ENCODE data around the gene MTRFR.
"Not testable (repeated sequence)": the region's sequence is repeated elsewhere in the genome, so short reads cannot be mapped to it uniquely, and the experiment has no call there.

MTRFR gene

DNA sequence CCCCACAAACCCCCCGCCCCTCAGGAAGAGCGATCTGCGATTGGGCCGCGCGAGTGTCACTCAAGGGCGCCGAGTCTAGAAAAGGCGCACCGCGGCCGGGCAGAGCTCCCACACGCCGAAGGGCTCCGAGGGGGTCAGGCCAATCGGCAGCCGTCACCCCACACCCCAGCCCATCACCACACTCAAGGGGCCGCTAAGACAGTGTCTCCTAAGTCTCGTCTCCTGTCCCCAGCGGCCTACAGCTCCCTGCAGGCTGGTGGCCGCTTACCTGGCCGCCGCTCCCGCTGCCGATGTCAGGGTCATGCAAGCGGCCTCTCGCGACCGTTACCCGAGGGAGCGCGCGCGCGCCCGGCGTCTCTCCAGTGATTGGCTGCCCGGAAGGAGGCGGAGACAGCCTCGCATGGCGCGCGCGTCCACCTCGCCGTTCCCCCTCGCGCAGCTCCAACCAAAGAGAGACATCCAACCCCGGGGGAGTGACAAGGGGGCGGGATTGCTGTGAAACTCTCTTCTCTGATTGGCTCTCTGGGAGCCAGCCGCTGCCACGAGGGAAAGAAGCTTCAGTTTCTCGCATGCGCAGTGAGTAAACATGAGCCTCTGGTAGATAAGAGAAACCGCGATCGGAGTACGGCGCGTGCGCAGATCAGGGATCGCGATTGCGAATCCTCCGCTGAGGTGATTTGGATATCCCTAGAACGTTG is at the start of gene MTRFR, which contains the start of gene MPHOSPH9:
Gene MTRFR (plus strand): TSS at position 630 of the 698 bp plus-strand sequence. CDS start 20,239 bp downstream, outside the sequence.
Gene MPHOSPH9 (minus strand): TSS at position 335 of the 698 bp plus-strand sequence. CDS start 2,777 bp downstream, outside the sequence.
- DNase-seq: peak; percentile 99

- DNase-seq: no peak
Observed at GRCh38 chr12:123187637-123188036, 45.6 kb upstream of the MTRFR start.

DNA sequence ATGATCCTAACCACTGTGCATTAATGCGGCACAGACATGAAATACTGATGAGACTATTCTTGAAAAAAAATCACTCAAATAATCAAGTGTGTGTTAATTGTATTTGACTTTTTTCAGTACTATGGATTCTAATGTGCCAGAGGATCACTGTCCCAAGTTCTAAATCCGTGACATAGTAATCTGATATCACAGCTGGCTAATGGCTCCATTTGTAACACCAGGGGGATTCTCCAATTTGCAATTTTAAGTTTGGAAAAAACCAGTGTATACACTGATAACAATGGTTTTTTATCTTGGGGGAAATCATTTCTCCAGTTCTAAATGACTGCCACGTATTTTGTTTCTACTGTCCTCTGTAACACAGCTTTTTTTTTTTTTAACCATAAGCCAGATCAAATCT is 33.3 kb upstream of the MTRFR start:
- DNase-seq: no peak

GRCh38 chr12:123200414-123200813 is 32.8 kb upstream of the MTRFR start:
- no peak for DNase-seq

DNA sequence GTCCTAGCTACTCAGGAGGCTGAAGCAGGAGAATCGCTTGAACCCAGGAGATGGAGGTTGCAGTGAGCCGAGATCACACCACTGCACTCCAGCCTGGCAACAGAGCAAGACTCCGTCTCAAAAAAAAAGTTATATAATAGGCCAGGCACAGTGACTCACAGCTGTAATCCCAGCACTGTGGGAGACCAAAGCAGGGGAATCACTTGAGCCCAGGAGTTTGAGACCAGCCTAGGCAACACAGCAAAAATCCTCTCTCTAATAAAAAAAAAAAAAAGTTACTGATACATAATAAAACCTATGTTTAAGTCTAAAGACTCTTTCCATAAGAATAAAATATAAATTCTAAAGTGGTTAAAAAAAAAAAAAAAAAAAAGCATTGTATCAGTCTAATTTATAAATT is 26.4 kb upstream of the MTRFR start:
- not testable (repeated sequence) for DNase-seq

GRCh38 chr12:123207815-123208214 is 25.4 kb upstream of the MTRFR start:
- DNase-seq: not testable (repeated sequence)

DNA sequence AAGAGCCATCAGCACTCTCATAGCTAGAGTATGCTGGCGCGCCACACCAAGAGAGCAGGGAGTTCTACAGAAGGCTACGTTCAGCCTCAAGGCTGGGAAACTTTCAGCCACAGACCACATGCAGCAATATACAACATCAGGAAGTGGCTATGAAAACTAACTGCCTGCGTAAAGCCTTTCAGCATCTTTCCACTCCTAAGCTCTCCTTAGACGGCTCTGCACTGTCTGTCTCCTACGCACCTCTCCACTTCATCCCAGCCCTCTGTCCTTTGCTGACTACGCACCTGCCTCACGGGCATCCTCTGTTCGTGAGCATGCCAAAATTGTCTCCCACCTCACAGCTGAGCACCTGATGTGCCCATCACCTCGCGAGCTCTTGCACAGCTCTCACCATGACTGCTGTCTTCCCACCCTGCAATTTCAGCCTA is 10.0 kb upstream of the MTRFR start:
- DNase-seq: peak; percentile 69

GRCh38 chr12:123225443-123225842 is 7.8 kb upstream of the MTRFR start:
- DNase-seq: no peak

DNA sequence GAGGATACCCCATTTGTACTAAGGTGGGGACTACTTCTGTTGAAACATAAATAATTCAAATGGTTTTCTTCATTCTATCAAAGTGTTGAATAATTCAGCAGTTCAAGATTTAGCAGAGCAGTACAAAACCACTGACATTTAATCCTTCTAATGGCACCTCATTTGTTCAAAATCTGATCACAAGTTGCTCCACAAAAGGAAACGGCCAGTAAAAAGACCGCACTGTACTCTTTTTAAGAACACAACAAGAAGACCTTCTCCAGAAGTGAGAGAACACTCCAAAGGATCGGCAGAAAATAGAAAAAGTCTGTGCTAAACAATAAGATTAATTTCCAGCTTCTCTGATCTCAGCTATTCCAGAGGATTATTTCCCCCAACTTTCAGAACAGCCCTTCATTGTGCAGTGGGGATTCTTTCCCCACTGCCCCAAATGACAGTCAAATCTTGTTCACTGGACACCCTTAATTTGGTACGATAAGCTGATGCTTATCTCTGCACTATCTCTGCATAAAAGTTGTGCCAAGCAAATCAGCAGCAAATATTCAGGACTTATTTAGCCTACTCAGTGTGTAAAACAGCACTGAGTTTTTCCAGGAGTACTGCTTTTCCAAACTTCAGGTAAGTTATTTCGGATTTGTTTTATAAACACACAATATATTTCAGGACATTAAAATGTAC is 5.5 kb upstream of the MTRFR start:
- no peak for DNase-seq

- peak; percentile 51 to 56 for DNase-seq
Observed at GRCh38 chr12:123229051-123229450, 4.2 kb upstream of the MTRFR start.

DNA sequence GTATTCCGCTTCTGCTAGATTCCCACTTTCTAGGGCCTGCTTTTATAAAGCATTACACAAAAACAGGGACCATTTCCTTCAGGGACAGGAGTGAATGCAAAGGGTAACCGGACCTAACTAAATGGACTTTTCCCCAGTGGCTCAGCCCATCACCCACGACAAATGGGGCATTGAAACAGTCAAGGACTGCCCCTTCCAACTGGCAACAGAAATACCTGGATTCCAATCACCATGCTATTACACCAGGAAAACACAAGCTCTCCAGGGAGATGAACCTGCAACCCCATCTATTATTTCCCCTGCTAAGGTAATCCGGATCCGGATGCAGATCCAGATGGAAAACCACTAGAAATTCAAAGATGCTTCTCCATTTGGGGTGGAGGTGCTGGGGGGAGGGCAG is 1.3 kb upstream of the MTRFR start:
- DNase-seq: no peak

GRCh38 chr12:123232472-123232806 is 797 bp upstream of the MTRFR start:
- no peak for DNase-seq

DNA sequence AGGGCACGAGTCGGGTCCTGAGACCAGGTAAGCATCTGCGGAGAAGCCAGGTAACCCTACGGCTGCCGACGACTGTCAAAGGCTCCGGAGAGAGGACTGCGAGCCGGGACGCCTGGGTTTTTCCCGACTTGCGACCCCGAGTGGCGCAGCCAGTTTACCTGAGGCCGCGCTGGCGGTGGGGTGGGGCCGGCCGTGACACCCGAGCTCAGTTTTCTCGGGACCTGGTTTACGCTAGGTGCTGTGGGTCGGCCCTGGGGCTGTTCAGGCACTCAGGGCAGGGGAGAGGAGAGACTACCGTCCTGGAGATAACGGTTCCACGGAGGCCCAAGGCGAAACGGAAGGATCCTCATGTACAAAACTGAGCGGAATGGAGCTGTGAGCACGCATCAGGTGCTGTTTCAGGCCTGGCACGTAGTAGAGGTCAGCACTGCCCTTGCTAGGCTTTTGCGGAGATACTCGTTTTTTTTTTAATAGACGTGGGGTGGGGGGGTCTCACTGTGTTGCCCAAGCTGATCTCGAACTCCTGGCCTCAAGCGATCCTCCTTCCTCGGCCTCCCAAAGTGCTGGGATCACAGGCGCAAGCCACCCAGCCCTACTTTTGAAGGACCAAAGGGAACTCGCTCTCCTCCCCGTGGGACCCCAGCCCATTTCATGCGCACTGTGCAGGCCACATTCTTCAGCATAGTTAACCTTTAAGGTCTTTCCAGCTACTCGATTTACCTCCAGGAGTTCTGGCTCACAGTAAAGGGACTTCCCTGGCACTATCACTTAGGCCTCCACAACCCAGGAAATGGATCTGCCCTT is 471 bp downstream of the MTRFR start:
- DNase-seq: no peak

GRCh38 chr12:123237646-123238329 is 4.6 kb downstream of the MTRFR start:
- DNase-seq: peak; percentile 51 to 73

GRCh38 chr12:123238330-123238682 is 5.1 kb downstream of the MTRFR start:
- no peak for DNase-seq

- no peak for DNase-seq
Observed at GRCh38 chr12:123238961-123239360, 5.7 kb downstream of the MTRFR start.

DNA sequence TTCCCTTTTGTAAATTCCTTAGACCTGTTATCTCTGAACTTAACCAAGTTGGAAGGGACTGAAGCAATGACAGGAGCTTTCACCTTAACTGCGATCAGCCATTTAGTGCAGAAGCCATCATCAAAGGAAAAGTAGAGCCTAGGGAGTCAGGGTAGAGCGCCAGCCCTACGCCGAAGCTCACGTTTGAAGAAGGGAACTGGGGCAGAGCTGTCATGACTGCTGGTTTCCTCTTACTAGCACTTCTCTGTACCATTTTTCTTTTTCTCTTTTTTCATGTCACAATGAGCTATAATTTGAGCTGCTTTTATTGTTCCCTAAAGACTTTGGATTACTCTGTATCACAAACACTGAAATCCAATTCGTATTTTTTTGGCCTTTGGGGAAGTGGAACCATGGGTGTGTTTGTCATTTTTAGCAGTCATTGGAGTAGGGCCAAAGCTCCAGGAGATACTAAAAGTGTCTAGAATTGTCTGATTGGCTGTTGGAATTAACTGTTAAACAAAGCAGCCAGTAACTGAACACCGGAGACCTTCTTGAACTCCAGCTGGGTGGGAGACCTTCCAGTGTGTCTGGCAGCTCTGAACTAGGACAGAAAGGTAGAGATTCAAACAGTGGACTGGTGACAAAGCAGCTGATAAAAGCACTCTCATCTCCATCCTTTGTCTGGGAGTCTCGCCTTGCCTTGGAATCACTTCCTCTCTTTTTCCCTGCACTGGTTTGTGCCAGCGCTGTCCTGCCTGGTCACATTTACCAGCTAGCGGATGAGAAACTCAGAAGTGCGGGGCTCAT is 9.1 kb downstream of the MTRFR start:
- peak; percentile 46 to 53 for DNase-seq

GRCh38 chr12:123243671-123244262 is 10.5 kb downstream of the MTRFR start:
- DNase-seq: no peak

GRCh38 chr12:123245678-123246077 is 12.4 kb downstream of the MTRFR start:
- DNase-seq: no peak

- not testable (repeated sequence) for DNase-seq
Observed at GRCh38 chr12:123248129-123248528, 14.9 kb downstream of the MTRFR start.

DNA sequence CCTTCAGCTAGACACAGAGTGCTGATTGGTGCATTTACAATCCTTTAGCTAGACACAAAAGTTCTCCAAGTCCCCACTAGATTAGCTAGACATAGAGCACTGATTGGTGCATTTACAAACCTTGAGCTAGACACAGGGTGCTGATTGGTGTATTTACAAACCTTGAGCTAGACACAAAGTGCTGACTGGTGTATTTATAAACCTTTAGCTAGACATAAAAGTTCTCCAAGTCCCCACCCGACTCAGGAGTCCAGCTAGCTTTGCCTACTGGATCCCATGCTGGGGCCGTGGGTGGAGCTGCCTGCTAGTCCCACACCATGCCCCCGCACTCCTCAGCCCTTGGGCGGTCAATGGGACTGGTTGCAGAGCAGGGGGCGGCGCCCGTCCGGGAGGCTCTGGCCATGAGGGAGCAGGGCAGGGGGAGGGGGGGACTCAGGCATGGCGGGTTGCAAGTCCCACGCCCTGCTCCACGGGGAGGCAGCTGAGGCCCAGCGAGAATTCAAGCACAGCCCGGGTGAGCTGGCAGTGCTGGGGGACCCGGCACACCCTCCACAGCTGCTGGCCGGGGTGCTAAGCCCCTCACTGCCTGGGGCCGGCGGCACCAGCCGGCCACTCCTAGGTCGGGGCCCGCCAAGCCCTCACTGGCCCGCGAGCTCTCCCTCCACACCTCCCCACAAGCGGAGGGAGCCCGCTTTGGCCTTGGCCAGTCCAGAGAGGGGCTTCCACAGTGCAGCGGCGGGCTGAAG is 15.9 kb downstream of the MTRFR start:
- DNase-seq: not testable (repeated sequence)

Measured in Kasumi-1 (cell line).